ENCODE measurements around the gene TBRG4. TPM values are rescaled to one million over a fixed set of nuclear protein-coding genes. Genes with fewer than 3 reads are reported as not detected.

TBRG4 gene
- polyA plus RNA-seq, 1 experiment, result 75.5 TPM

DNA sequence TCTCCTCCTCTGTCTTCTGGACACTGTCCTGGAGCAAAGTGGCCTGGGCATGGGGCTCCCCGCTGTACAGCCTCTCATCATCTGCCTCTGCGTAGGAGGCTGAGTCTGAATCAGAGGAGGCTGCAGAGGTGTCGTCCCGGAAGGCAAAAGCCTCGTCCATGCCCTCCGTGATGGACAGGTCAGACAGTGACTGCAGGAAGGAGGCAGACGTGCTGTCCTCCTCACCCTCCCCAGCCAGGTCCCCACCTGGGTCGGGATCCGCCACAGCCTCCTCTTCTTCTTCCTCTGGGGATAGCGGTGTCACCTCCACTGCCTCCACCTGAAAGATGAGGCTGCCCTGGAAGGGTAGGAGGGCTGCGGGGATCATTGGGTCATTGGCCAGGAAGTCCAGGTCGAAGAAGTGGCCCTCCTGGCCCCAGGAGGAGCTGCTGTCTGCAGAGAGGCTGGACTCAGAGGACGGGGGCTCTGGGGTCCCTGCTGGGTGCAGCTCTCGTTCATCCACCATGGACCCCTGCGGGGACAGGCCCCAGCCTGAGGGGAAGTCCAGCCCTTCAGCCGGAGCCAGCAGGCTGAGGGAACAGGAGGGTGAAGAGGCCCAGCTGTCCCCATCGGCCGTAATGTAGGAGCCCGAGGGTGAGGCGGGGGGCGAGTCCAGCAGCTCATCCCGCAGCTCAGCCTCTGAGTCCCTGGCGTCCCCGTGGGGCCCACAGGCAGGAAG is 26.4 kb downstream of the TBRG4 start:
- no peak overlapping the region for H3K4me3 ChIP-seq (ENCODE audit: low read depth, low read length)
- H3K36me3 ChIP-seq (ENCODE audit: control insufficient read depth, insufficient read depth, low read length), result 0 out of 2 replicates have a peak, but pooled peaks cover 1% of the 10 kb centered on the region
- H3K27me3 ChIP-seq (ENCODE audit: control insufficient read depth, insufficient read depth, low read length), result no peaks in the 10 kb centered on the region
- DNase-seq (ENCODE audit: low read depth), result no peak
- TF ChIP-seq, protein P1, sequence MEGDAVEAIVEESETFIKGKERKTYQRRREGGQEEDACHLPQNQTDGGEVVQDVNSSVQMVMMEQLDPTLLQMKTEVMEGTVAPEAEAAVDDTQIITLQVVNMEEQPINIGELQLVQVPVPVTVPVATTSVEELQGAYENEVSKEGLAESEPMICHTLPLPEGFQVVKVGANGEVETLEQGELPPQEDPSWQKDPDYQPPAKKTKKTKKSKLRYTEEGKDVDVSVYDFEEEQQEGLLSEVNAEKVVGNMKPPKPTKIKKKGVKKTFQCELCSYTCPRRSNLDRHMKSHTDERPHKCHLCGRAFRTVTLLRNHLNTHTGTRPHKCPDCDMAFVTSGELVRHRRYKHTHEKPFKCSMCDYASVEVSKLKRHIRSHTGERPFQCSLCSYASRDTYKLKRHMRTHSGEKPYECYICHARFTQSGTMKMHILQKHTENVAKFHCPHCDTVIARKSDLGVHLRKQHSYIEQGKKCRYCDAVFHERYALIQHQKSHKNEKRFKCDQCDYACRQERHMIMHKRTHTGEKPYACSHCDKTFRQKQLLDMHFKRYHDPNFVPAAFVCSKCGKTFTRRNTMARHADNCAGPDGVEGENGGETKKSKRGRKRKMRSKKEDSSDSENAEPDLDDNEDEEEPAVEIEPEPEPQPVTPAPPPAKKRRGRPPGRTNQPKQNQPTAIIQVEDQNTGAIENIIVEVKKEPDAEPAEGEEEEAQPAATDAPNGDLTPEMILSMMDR (IDR thresholded peaks at IDR 0.05; ENCODE audit: insufficient read depth, low read depth, low read length), result no peak
- ChIA-PET CTCF (no interaction called here), POLR2A (no interaction called here)

DNA sequence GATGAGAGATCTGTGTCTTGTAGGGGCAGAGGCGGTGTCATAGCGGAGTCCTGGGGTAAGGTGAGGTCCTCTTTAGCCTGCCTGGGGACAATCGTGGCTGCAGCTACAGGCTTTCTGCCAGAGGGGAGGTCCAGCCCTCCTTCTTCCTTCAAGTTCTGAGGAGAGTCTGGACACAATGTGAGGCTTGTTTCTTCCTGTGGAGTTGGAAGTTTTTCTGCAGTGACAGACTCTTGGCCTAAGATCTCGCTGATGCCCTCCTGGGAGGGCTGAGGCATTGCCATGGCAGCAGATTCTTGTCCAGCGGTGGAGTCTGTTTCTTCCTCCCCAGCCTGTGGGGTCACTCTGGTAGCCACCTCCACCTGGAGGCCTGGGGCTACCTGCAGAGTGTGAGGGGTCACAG is 27.2 kb downstream of the TBRG4 start:
- TF ChIP-seq, protein P1 (IDR thresholded peaks at IDR 0.05; ENCODE audit: insufficient read depth, low read depth, low read length), result no peak
- 0 out of 2 replicates have a peak, but pooled peaks cover 1% of the 10 kb centered on the region for H3K36me3 ChIP-seq (ENCODE audit: control insufficient read depth, insufficient read depth, low read length)
- H3K4me3 ChIP-seq (ENCODE audit: low read depth, low read length), result no peak overlapping the region
- ChIA-PET POLR2A (no interaction called here), CTCF (no interaction called here)
- DNase-seq (ENCODE audit: low read depth), result no peak
- no peaks in the 10 kb centered on the region for H3K27me3 ChIP-seq (ENCODE audit: control insufficient read depth, insufficient read depth, low read length)

DNA sequence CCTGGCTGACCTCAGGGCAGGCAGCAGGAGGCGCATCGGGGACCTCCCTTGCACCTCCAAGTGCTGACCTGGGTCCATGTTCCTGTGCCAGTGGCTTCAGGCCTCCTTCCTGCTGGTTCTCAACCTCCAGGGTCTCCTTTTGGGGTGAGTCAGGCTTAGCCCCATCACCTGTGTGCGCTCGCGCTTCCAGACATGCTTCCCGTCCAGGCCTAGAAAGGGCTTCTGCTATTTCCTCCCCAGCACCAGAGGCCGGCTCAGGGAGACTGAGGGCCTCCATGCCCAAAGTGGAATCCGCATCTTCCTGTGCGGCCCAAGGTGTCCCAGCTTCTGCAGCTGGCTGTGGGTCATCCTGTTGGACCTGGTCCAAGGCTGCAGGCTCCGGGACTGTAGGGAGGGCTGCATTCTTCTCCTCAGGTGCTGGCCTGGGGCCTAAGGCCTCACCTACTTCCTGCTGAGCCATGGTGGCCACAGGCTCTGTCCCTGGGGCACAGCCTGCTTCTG is 28.6 kb downstream of the TBRG4 start:
- Histone ChIP-seq H3K36me3 (ENCODE audit: control insufficient read depth, insufficient read depth, low read length) (0 out of 2 replicates have a peak, but pooled peaks cover 2% of the 10 kb centered on the region), H3K4me3 (ENCODE audit: low read depth, low read length) (no peak overlapping the region), H3K27me3 (ENCODE audit: control insufficient read depth, insufficient read depth, low read length) (no peaks in the 10 kb centered on the region)
- CTCF ChIA-PET, result no interaction called here
- DNase-seq (ENCODE audit: low read depth), result no peak
- POLR2A ChIA-PET, result no interaction called here
- TF ChIP-seq, protein P1 (IDR thresholded peaks at IDR 0.05; ENCODE audit: insufficient read depth, low read depth, low read length), result no peak

DNA sequence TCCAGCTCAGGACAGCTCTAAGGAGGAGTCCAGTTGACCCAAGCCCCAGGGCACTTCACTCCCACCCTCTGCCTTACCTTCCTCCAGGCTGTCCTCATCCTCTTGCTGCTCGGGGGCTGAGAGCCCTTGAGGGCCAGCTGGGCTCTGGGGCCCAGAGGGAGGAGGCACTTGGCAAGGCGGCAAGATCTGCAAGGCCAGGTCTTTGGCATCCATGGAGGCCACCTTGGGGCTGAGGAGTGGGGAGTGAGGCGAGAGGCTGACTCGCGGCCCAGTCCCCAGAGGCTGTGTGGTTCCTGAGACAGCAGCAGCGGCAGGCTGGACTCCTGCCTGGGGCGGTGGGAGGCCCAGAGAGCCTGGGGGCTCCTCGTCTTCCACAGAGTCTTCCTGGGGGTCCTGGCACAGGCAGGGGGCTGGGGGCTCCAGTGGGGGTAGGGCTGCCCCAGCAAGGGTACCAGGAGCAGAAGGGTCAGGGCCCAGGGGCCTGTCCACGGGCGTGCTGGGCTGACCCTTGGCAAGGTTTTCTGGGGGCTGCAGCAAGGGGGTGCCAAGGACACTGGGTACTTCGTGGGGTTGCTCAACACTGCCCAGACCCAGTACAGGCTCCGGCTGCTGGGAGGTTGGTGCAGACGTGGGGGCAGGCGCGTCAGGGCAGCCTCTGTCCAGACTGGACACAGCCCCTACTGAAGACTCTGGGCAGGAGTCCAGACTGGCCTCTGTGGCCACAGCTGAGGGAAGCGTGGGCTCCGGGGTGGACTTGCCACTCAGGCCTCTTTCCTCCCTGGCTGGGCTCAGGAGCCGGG is 29.3 kb downstream of the TBRG4 start:
- TF ChIP-seq, protein P1 (IDR thresholded peaks at IDR 0.05; ENCODE audit: insufficient read depth, low read depth, low read length), result no peak
- no peak for DNase-seq (ENCODE audit: low read depth)
- CTCF ChIA-PET, result no interaction called here
- POLR2A ChIA-PET, result no interaction called here
- Histone ChIP-seq H3K4me3 (ENCODE audit: low read depth, low read length) (no peak overlapping the region), H3K36me3 (ENCODE audit: control insufficient read depth, insufficient read depth, low read length) (0 out of 2 replicates have a peak, but pooled peaks cover 2% of the 10 kb centered on the region), H3K27me3 (ENCODE audit: control insufficient read depth, insufficient read depth, low read length) (no peaks in the 10 kb centered on the region)

DNA sequence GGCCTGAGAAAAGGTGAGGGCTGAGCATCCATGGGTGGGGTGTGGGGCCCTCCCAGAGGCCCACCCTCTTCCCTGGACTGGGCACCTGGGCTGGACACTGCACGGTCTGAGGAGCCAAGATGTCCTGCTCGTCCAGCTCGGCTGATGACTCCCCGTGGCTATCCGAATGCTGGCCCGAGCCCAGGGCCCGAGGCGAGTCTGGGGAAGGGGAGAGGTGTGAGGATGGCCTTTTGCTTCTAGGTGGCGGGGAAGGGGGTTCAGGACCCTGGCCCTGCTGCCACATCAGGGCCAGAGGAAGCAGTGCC is 29.9 kb downstream of the TBRG4 start:
- DNase-seq (ENCODE audit: low read depth), result no peak
- Histone ChIP-seq H3K4me3 (ENCODE audit: low read depth, low read length) (no peak overlapping the region), H3K27me3 (ENCODE audit: control insufficient read depth, insufficient read depth, low read length) (no peaks in the 10 kb centered on the region), H3K36me3 (ENCODE audit: control insufficient read depth, insufficient read depth, low read length) (peaks cover 6% of the 10 kb centered on the region; the same call in 1 of the 2 replicates)
- TF ChIP-seq, protein P1 (IDR thresholded peaks at IDR 0.05; ENCODE audit: insufficient read depth, low read depth, low read length), result no peak
- ChIA-PET POLR2A (no interaction called here), CTCF (no interaction called here)
